CD4-positive, alpha-beta T cell treated with Interleukin-4 for 1 hour (primary cell): ENCODE measurements around the gene CDK5RAP2.

ENCODE experiments used
- DNase-seq, 2 donors: peaks; one replicate each; pipeline ENCODE4 v3.0.0-alpha.2; 2020 to 2022

The CDK5RAP2 gene

GRCh38 chr9:120395376-120395775 lies 184.6 kb downstream of the CDK5RAP2 start:
- no peak for DNase-seq

- peak in 1 of 2 donors; percentile 1 for DNase-seq
Measured at GRCh38 chr9:120394058-120394669, 185.8 kb downstream of the CDK5RAP2 start.

GRCh38 chr9:120393386-120394057 lies 186.4 kb downstream of the CDK5RAP2 start:
- no peak for DNase-seq

- no peak for DNase-seq
Measured at GRCh38 chr9:120392711-120393110, 187.3 kb downstream of the CDK5RAP2 start.

- DNase-seq = no peak
Measured at GRCh38 chr9:120392245-120392644, 187.7 kb downstream of the CDK5RAP2 start.

GRCh38 chr9:120391691-120392090 lies 188.3 kb downstream of the CDK5RAP2 start:
- DNase-seq = no peak

- no peak for DNase-seq
Measured at GRCh38 chr9:120390637-120391190, 189.3 kb downstream of the CDK5RAP2 start.

GRCh38 chr9:120389867-120390266 lies 190.1 kb downstream of the CDK5RAP2 start:
- no peak for DNase-seq

GRCh38 chr9:120389300-120389699 lies 190.7 kb downstream of the CDK5RAP2 start:
- no peak for DNase-seq

GRCh38 chr9:120388003-120388855 lies 191.7 kb downstream of the CDK5RAP2 start:
- DNase-seq = no peak

GRCh38 chr9:120387257-120388002 lies 192.5 kb downstream of the CDK5RAP2 start:
- DNase-seq = no peak

GRCh38 chr9:120386390-120387131 lies 193.4 kb downstream of the CDK5RAP2 start:
- no peak for DNase-seq

GRCh38 chr9:120385606-120386389 lies 194.2 kb downstream of the CDK5RAP2 start:
- DNase-seq = no peak

- no peak for DNase-seq
Measured at GRCh38 chr9:120384925-120385272, 195.1 kb downstream of the CDK5RAP2 start.

- no peak for DNase-seq
Measured at GRCh38 chr9:120383999-120384924, 195.7 kb downstream of the CDK5RAP2 start.

- no peak for DNase-seq
Measured at GRCh38 chr9:120383611-120383998, 196.4 kb downstream of the CDK5RAP2 start.

- no peak for DNase-seq
Measured at GRCh38 chr9:120382453-120382852, 197.5 kb downstream of the CDK5RAP2 start.

- DNase-seq = no peak
Measured at GRCh38 chr9:120381839-120382238, 198.1 kb downstream of the CDK5RAP2 start.

GRCh38 chr9:120379611-120380010 lies 200.4 kb downstream of the CDK5RAP2 start:
- DNase-seq = no peak

GRCh38 chr9:120378680-120379079 lies 201.3 kb downstream of the CDK5RAP2 start:
- no peak for DNase-seq
